ENCODE measurements around the gene SLC9C1.

Gene SLC9C1

DNA sequence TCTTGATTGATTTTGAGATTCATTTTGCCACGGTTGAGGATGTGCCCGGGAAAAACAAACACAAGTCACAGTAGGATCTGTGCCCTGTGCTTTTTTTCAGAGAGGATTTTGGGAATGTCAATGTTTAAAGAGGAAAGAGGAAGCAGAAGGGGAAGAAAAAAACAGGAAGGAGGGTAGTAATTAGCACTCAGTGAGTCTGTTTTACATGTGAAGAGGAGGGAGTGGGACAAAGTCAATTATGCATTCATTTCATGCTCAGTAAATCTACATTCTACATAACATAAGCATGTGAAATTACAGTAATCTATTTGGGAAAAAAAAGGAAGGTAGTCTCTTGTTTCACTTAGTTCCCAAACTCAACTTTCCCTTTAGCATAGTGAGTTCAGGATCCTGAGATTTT lies 20.6 kb upstream of the SLC9C1 start:
- no peak overlapping the region for H3K14ac ChIP-seq (ENCODE audit: low read length in 2 of 2)
- no peak overlapping the region for H3K4me2 ChIP-seq (ENCODE audit: low read length, poor library complexity, severe bottlenecking)
- no peak overlapping the region for H2BK12ac ChIP-seq (ENCODE audit: low read length in 2 of 2)
- no peaks in the 10 kb centered on the region for H3K36me3 ChIP-seq (ENCODE audit: control insufficient read depth in 1 of 2, insufficient read depth in 2 of 2, low read depth in 1 of 2, low read length in 2 of 2)
- H3K27me3 ChIP-seq (ENCODE audit: control insufficient read depth in 1 of 2, insufficient read depth in 1 of 2, low read length in 2 of 2): no peaks in the 10 kb centered on the region
- no peak overlapping the region for H3K4ac ChIP-seq (ENCODE audit: low read depth in 1 of 2, low read length in 2 of 2)
- no peak overlapping the region for H2AFZ ChIP-seq (ENCODE audit: low read depth, low read length)
- no peak for DNase-seq
- H3K4me3 ChIP-seq (ENCODE audit: insufficient read depth in 1 of 2, low read depth in 1 of 2, low read length in 2 of 2): no peak overlapping the region
- 85% methylated on average over 2 of the region's 2 CpGs for WGBS
- H4K8ac ChIP-seq (ENCODE audit: low read length): no peak overlapping the region
- H2BK15ac ChIP-seq (ENCODE audit: low read depth, poor library complexity, severe bottlenecking): no peak overlapping the region
- H3K23ac ChIP-seq (ENCODE audit: low read length in 2 of 2): no peak overlapping the region
- H3K9me3 ChIP-seq (ENCODE audit: control insufficient read depth, low read length): no peaks in the 10 kb centered on the region
- H4K91ac ChIP-seq (ENCODE audit: low read length): no peak overlapping the region
- H3K27ac ChIP-seq (ENCODE audit: low read length, poor library complexity, severe bottlenecking): no peak overlapping the region
- no peak overlapping the region for H3K18ac ChIP-seq (ENCODE audit: low read depth in 1 of 2, low read length in 2 of 2)
- no peak overlapping the region for H2BK120ac ChIP-seq (ENCODE audit: low read depth, low read length)
- no peak overlapping the region for H2BK5ac ChIP-seq (ENCODE audit: low read depth, low read length, poor library complexity, severe bottlenecking)
- H3K79me1 ChIP-seq (replicated peaks; ENCODE audit: low read length, poor library complexity, severe bottlenecking): no peaks in the 10 kb centered on the region
- no peak overlapping the region for H2AK5ac ChIP-seq (ENCODE audit: low read length, severe bottlenecking)
- H3K9ac ChIP-seq (ENCODE audit: low read length): no peak overlapping the region
- H3K4me1 ChIP-seq (ENCODE audit: control insufficient read depth, insufficient read depth, low read depth, low read length): no peaks in the 10 kb centered on the region

DNA sequence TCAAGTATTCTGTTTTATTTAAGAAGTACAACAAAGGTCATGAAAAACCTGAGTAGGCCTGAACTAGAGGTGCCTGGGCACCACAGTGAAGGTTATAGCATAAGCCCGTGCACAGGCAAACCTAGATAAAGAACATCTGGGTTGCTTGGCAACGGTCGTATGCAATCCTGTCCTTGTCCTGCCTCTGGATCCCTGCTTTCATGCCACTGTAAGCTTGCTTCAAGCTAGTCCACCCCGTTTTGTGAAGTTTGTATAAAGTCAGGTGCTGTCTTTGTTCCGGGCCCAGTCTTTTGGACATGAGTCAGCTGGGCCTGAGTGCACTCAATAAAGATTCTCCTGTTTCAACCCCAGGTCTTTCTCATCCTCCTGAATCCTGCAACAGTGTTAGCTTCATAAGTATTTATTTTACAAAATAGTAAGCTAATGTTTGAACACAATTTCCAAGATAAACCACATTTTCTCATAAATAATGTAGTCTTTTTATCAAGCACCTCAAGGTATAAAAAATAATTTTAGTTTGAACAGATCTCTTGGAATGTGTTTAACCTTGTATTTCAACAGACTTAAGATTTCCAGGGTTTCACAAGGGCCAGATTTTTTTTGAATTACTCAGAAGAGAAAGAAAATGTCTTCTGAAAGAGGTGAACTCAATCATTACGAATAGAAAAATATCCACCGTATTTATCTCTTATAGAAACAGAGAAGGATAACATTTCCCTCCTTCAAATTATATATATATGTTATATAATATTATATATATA lies 14.3 kb upstream of the SLC9C1 start:
- no peak overlapping the region for H3K27ac ChIP-seq (ENCODE audit: low read length, poor library complexity, severe bottlenecking)
- H4K8ac ChIP-seq (ENCODE audit: low read length): peak overlapping the region; percentile 72
- peak; percentile 86 for DNase-seq
- H4K91ac ChIP-seq (ENCODE audit: low read length): no peak overlapping the region
- no peak overlapping the region for H2BK5ac ChIP-seq (ENCODE audit: low read depth, low read length, poor library complexity, severe bottlenecking)
- no peak overlapping the region for H2AK5ac ChIP-seq (ENCODE audit: low read length, severe bottlenecking)
- H3K23ac ChIP-seq (ENCODE audit: low read length in 2 of 2): no peak overlapping the region
- H3K14ac ChIP-seq (ENCODE audit: low read length in 2 of 2): no peak overlapping the region
- H2BK120ac ChIP-seq (ENCODE audit: low read depth, low read length): no peak overlapping the region
- no peaks in the 10 kb centered on the region for H3K79me1 ChIP-seq (replicated peaks; ENCODE audit: low read length, poor library complexity, severe bottlenecking)
- H3K9ac ChIP-seq (ENCODE audit: low read length): no peak overlapping the region
- H2BK15ac ChIP-seq (ENCODE audit: low read depth, poor library complexity, severe bottlenecking): no peak overlapping the region
- WGBS: 46% methylated on average over 4 of the region's 7 CpGs
- no peak overlapping the region for H3K4ac ChIP-seq (ENCODE audit: low read depth in 1 of 2, low read length in 2 of 2)
- peak overlapping the region in 1 of 2 experiments; percentile 66 for H2BK12ac ChIP-seq (ENCODE audit: low read length in 2 of 2)
- H2AFZ ChIP-seq (ENCODE audit: low read depth, low read length): no peak overlapping the region
- H3K4me3 ChIP-seq (ENCODE audit: insufficient read depth in 1 of 2, low read depth in 1 of 2, low read length in 2 of 2): no peak overlapping the region
- H3K9me3 ChIP-seq (ENCODE audit: control insufficient read depth, low read length): no peaks in the 10 kb centered on the region
- H3K36me3 ChIP-seq (ENCODE audit: control insufficient read depth in 1 of 2, insufficient read depth in 2 of 2, low read depth in 1 of 2, low read length in 2 of 2): no peaks in the 10 kb centered on the region
- no peak overlapping the region for H3K4me2 ChIP-seq (ENCODE audit: low read length, poor library complexity, severe bottlenecking)
- H3K4me1 ChIP-seq (ENCODE audit: control insufficient read depth, insufficient read depth, low read depth, low read length): peaks cover 1% of the 10 kb centered on the region
- H3K27me3 ChIP-seq (ENCODE audit: control insufficient read depth in 1 of 2, insufficient read depth in 1 of 2, low read length in 2 of 2): no peaks in the 10 kb centered on the region
- H3K18ac ChIP-seq (ENCODE audit: low read depth in 1 of 2, low read length in 2 of 2): no peak overlapping the region

DNA sequence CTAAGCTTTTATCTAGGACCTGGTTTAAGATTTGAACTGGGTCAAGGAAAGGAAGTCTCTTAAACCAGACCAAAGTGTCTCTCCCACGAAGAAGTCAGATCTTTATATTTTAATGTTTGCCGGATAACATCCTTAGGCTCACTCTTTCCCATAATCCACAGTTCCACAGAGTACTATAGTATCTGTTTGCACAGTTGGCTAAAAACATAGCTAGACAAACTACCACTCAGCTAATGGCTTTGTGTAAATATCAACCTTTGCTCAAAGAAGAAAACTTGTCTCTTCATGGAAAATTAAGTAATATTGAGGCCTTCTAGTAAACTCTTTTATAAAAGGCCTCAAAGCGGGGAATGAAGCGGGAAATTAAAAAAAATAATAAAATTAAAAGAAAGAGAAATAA lies 13.5 kb upstream of the SLC9C1 start:
- Histone ChIP-seq H2AFZ (ENCODE audit: low read depth, low read length) (no peak overlapping the region), H3K27me3 (ENCODE audit: control insufficient read depth in 1 of 2, insufficient read depth in 1 of 2, low read length in 2 of 2) (no peaks in the 10 kb centered on the region), H3K4me2 (ENCODE audit: low read length, poor library complexity, severe bottlenecking) (no peak overlapping the region), H3K4ac (ENCODE audit: low read depth in 1 of 2, low read length in 2 of 2) (no peak overlapping the region), H2AK5ac (ENCODE audit: low read length, severe bottlenecking) (no peak overlapping the region), H3K4me3 (ENCODE audit: insufficient read depth in 1 of 2, low read depth in 1 of 2, low read length in 2 of 2) (no peak overlapping the region), H3K9ac (ENCODE audit: low read length) (no peak overlapping the region), H2BK12ac (ENCODE audit: low read length in 2 of 2) (no peak overlapping the region), H3K4me1 (ENCODE audit: control insufficient read depth, insufficient read depth, low read depth, low read length) (peaks cover 6% of the 10 kb centered on the region), H4K91ac (ENCODE audit: low read length) (no peak overlapping the region), H3K79me1 (replicated peaks; ENCODE audit: low read length, poor library complexity, severe bottlenecking) (no peaks in the 10 kb centered on the region), H3K36me3 (ENCODE audit: control insufficient read depth in 1 of 2, insufficient read depth in 2 of 2, low read depth in 1 of 2, low read length in 2 of 2) (no peaks in the 10 kb centered on the region), H4K8ac (ENCODE audit: low read length) (no peak overlapping the region), H2BK120ac (ENCODE audit: low read depth, low read length) (no peak overlapping the region), H3K27ac (ENCODE audit: low read length, poor library complexity, severe bottlenecking) (no peak overlapping the region), H3K18ac (ENCODE audit: low read depth in 1 of 2, low read length in 2 of 2) (no peak overlapping the region), H3K9me3 (ENCODE audit: control insufficient read depth, low read length) (no peaks in the 10 kb centered on the region), H2BK15ac (ENCODE audit: low read depth, poor library complexity, severe bottlenecking) (no peak overlapping the region), H3K14ac (ENCODE audit: low read length in 2 of 2) (no peak overlapping the region), H3K23ac (ENCODE audit: low read length in 2 of 2) (no peak overlapping the region), H2BK5ac (ENCODE audit: low read depth, low read length, poor library complexity, severe bottlenecking) (no peak overlapping the region)
- DNase-seq: no peak
- WGBS: 95% methylated on average over 2 of the region's 4 CpGs

DNA sequence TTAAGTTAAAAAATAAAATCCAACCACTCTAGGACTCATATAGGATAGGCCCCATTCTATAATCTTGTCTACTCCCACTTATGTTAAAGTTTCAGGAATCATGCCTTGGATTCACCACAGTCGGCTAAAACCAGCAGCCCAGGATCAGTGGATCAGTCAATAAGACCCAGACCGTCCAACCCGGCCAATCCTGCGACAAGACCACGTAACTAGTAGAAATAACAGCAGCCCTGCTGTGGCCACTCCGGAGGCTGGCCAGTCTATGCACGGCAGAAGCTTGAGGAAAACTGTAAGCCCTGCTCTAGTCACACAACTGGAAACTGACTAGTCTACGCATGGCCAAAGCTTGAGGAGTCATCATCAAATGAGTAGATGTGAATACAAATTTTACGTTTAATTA lies 12.8 kb upstream of the SLC9C1 start:
- WGBS: 82% methylated on average over 7 of the region's 9 CpGs
- Histone ChIP-seq H2AFZ (ENCODE audit: low read depth, low read length) (no peak overlapping the region), H3K18ac (ENCODE audit: low read depth in 1 of 2, low read length in 2 of 2) (no peak overlapping the region), H3K4me3 (ENCODE audit: insufficient read depth in 1 of 2, low read depth in 1 of 2, low read length in 2 of 2) (no peak overlapping the region), H3K23ac (ENCODE audit: low read length in 2 of 2) (no peak overlapping the region), H3K4me1 (ENCODE audit: control insufficient read depth, insufficient read depth, low read depth, low read length) (peaks cover 7% of the 10 kb centered on the region), H4K8ac (ENCODE audit: low read length) (no peak overlapping the region), H2BK12ac (ENCODE audit: low read length in 2 of 2) (peak overlapping the region in 1 of 2 experiments; percentile 32), H2BK15ac (ENCODE audit: low read depth, poor library complexity, severe bottlenecking) (no peak overlapping the region), H3K9ac (ENCODE audit: low read length) (no peak overlapping the region), H3K4ac (ENCODE audit: low read depth in 1 of 2, low read length in 2 of 2) (no peak overlapping the region), H3K14ac (ENCODE audit: low read length in 2 of 2) (no peak overlapping the region), H2AK5ac (ENCODE audit: low read length, severe bottlenecking) (no peak overlapping the region), H3K9me3 (ENCODE audit: control insufficient read depth, low read length) (no peaks in the 10 kb centered on the region), H3K36me3 (ENCODE audit: control insufficient read depth in 1 of 2, insufficient read depth in 2 of 2, low read depth in 1 of 2, low read length in 2 of 2) (no peaks in the 10 kb centered on the region), H4K91ac (ENCODE audit: low read length) (no peak overlapping the region), H3K27me3 (ENCODE audit: control insufficient read depth in 1 of 2, insufficient read depth in 1 of 2, low read length in 2 of 2) (no peaks in the 10 kb centered on the region), H3K27ac (ENCODE audit: low read length, poor library complexity, severe bottlenecking) (no peak overlapping the region), H3K79me1 (replicated peaks; ENCODE audit: low read length, poor library complexity, severe bottlenecking) (no peaks in the 10 kb centered on the region), H3K4me2 (ENCODE audit: low read length, poor library complexity, severe bottlenecking) (no peak overlapping the region), H2BK5ac (ENCODE audit: low read depth, low read length, poor library complexity, severe bottlenecking) (no peak overlapping the region), H2BK120ac (ENCODE audit: low read depth, low read length) (no peak overlapping the region)
- no peak for DNase-seq
